ENCODE data around the gene ERN1.

- TF ChIP-seq POLR2A (IDR thresholded peaks at IDR 0.05) (no peak), CTCF (IDR thresholded peaks at IDR 0.05) (no peak)
These were observed 92.8 kb downstream of the ERN1 start for GRCh38 chr17:64037180-64037579.
